A204.1 (cell line): ENCODE results near the gene TRPV5.

Experiments
- FAIRE-seq: peaks from 2 replicates; lab custom pipeline; 2012; peaks lifted over from hg19 to GRCh38; lab: Jason Lieb, UNC

The TRPV5 gene

GRCh38 chr7:142885311-142886230 lies 48.0 kb downstream of the TRPV5 start, which contains the start of gene TRPV6:
Gene TRPV6, minus strand, starts transcription at chr7:142885745.
- FAIRE-seq: no peak

- no peak for FAIRE-seq
Measured at GRCh38 chr7:142884286-142884640, 49.3 kb downstream of the TRPV5 start.

DNA sequence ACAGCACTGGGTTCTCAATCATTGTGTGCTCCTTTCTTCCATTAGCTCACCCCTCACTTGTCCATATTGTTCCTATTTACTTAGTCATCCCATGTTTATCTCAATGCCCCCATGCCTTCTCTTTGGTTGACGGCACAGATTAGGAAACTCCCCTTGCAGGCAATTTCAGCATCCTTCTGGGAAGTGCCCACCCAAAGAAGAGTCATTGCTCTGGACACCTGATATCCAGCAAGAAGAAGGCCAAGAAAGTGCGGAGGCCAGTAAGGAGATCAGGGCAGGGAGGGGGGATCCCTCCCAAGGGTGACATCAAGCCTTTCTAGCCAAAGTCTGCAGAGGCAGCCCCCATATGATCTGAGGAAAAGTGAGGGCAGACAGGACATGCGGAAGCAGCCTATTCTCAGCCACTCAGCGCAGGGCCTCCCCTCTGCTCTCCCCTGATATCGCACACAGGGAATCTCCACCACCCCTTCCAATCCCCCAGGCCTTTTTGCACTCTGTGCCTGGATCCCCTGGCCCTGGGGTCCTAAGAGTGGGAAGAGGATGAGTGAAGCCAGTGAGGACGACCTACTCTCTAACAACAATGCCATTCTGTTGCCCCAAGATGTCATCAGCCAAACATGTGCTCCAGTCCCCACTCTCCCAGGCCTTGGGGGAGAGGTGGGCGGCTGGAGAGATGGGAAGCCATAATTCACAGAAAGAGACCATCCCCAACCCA lies 49.8 kb downstream of the TRPV5 start:
- no peak for FAIRE-seq

DNA sequence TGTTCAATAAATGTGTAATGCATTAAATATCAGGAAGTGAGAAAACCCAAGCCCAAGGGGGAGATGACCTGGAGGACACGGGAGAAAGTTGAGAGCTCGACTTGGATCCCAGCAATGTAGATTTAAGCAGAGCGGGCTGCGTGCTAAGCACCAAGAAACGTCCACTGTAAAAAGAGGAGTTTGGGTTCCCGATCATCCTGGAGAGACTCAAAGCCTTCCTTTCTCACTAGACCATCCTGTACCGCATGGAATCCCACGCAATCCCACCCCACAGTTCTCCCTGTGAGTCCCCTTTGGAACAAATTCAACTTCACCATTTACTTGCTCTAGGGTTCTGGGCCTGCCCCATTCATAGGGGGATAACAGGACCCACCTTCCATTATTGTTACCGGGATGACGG lies 50.4 kb downstream of the TRPV5 start:
- no peak for FAIRE-seq

GRCh38 chr7:142882338-142882678 lies 51.2 kb downstream of the TRPV5 start:
- no peak for FAIRE-seq

DNA sequence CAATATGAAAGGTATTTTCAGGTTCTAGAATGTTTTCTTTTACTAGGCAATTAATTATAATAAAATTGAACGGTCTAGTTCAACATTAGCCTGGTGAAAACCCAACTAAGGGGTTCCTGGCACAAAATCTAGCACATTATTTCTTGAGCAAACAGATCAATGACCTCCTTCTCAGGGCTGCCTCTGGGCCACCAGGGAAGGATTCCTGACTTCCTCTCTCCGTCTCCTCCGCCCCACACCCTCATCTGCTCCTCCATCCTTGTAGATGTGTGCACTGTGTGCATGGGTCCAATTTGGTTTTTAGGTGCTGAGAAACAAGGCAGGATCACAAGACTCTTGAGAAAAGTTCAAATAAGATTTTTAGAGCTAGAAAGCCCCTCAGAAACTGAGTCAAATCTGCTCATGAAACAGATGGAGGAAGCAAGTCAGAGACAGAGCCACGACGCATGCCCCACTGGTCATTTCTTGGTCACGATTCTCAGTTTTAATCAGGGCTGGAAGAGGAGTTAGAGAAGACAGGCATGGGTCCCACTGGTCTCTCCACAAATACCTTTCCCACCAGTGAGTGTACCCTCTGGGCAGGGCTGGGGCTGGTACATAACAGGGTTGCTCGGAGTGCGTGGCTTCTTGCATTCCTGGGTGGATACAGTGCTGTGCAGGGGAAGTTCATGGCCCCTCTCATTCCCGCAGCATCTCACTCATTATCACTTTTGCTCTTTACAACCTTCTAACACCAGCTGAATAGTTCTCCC lies 51.8 kb downstream of the TRPV5 start:
- FAIRE-seq: no peak

- no peak for FAIRE-seq
Measured at GRCh38 chr7:142880876-142881505, 52.6 kb downstream of the TRPV5 start.

GRCh38 chr7:142879060-142879459 lies 54.5 kb downstream of the TRPV5 start:
- FAIRE-seq: no peak

DNA sequence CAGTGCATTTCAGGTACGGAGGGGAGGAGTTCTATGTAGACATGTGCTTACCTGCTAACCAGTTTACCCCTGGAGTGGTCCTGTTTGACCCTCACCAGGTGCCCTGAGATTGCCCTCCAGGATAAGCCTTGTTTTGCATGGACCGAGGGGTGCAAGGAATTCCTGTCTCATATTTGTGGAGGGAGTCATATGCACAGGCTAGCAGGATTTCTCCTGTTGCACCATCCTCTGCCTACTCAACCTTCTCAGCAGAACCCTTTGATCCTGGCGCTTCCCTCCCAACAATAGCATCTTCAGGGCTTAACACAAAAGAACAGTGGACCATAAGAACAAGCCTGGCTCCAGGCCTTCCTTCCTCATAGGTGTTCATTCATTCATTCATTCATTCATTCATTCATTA lies 55.2 kb downstream of the TRPV5 start:
- FAIRE-seq: no peak

DNA sequence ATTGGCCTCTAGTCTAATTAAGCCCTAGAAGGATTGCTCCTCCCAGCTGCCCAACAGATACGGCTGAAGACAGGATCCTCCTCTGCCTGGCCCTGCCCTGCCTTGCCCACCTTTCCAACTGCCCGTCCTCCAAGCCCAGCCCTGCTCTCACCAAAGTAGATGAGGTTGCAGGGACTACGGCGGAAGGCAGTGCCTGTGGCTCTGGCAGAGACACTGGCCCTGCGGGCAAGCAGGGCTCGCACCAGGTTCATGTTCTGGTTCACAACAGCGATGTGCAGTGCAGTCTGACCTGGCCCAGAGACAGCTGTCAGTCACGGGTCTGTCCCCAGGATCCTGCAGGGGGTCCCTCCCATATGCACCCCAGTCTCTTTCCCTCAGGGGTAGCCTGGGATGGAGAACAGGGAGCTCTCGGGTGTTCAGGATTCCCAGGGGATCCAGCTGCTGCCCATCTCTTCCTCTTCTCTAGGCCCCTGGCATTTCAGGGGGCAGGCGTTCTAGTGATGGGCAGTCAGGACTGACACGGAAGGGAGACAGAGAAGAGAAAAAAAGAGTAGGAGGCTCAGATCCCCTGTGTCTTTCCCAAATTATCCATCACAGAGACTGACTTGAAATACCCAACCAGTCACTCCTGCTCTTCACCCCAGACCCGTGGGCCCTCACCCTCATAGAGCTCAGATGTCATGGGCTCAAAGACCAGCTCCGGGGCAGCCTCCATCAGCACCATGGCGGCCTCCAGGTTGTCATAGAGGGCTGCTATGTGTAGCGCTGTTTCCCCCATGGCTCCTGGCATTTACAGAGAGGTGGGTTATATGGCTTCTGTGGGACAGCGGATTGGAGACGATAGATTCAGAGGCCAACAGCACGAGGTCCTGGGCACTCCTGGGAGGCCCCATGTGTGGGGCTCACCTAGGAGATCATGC lies 56.3 kb downstream of the TRPV5 start:
- no peak for FAIRE-seq

- FAIRE-seq: no peak
Measured at GRCh38 chr7:142876236-142876960, 57.1 kb downstream of the TRPV5 start.

DNA sequence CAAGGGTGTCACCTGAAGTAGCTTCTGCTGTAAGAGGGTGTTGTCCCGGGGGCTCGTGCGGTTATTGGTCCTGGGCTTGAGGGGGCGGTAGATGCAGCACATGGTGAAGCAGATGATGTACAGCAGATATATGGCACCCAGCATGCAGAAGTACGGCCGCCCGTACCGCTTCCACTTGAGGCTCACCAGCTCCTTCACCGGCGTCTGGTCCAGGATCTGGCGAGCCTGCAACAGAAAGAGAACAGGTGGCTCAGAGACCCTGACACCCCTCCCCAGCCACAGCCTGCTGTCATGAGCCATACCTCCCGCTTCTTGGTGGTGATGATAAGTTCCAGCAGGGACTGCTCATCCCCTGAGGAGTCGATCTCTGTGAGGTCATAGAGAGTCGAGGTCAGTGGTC lies 58.1 kb downstream of the TRPV5 start:
- no peak for FAIRE-seq

GRCh38 chr7:142874837-142875236 lies 58.7 kb downstream of the TRPV5 start:
- FAIRE-seq: no peak

DNA sequence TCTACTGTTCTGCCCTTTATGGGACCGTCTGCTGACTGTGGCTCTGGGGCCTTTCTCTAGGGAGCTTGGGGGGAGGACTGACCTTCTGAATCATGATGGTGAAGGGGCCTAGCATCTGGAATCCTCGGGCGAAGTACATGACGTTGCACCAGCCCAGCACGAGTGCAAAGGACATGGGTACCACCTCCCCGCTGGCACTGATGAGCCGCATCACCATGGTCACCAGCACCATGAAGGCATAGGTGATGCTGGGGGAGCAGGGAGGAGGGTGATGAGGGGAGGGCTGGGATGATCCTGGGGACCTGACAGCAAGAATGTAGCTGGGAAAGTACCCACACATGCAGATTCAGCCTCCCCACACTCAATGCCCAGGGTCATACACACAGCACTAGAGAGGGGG lies 59.1 kb downstream of the TRPV5 start:
- no peak for FAIRE-seq

- no peak for FAIRE-seq
Measured at GRCh38 chr7:142873871-142874270, 59.7 kb downstream of the TRPV5 start.

DNA sequence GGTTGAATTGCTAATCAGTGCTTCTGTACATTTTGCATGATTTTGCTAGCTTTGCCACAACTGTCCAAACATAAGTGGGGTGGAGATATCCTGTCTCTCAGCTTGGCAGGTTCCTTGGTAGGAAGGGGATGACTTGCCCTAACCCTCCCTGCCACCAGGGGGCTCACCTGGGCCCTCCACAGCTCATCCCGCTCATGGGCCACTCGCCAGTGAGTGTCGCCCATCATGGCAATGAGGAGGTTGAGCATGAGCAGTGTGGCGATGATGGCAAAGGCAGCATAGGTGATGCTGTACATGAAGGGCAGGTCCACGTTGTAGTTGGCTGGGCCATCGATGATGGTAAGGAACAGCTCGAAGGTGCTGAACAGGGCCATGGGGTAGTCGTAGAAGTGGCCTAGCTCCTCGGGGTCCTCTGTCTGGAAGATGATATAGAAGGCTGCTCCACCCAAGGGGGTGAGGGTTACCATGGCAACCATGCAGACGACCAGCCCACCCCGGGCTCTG lies 60.2 kb downstream of the TRPV5 start:
- FAIRE-seq: no peak

- no peak for FAIRE-seq
Measured at GRCh38 chr7:142872106-142872675, 61.4 kb downstream of the TRPV5 start.

GRCh38 chr7:142871260-142872105 lies 62.1 kb downstream of the TRPV5 start:
- FAIRE-seq: no peak

DNA sequence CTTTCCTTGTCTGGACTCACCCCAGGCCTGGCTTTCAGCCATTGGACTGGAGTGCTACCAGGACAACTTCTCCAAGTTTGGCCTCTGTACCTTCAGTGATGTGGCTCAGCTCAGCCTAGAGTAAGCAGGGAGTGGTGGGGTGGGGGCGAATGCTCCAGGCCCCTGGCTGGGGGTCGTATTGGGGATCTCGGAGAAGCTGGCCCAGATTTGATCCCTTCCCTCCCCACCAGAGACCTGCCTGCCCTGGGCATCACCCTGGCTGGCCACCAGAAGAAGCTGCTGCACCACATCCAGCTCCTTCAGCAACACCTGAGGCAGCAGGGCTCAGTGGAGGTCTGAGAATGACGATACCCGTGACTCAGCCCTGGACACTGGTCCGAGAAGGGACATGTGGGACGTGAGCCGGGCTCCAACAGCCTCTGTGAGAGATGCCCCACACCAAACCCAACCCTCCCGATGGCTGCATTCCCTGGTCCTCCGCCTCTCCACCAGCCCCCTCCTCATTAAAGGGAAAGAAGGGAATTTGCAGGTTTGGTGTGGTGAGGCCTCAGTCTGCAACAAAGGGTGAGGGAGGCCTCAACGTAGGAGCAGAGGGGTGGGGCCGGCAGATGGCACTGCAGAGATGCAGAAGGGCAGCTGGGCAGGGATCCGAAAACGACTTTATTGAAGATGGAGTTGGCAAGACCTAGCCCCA lies 62.8 kb downstream of the TRPV5 start:
- no peak for FAIRE-seq
